ENCODE measurements around the gene ISG15.

The ISG15 gene

DNA sequence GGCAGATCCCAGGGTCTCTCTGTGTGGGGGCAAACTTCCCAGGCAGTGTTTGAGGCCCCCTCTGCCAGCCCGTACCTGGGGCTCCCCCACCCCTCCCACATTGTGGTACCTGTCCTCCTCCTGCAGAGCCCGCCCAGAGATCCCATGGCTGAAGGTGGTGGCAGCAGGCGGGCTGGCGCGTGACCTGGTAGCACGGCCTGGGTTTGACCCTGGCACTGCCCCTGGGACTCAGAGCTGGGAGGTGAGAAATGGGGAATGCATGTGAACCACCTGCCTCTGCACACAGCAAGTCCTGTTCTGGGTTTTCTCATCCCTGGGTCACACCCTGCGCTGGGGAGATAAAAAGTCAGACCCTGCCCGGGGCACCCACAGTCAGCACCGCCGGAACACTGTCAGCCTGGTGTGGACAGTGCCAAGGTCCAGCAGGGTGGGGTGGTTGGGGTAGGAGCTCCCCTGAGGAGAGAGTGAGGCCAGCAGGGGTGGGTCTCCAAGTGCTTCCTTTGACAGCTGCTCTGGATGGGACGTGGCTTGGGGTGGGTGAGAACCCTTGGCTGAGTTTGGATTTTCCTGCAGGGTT, 18.4 kb downstream of the ISG15 start:
- no peak for DNase-seq

DNA sequence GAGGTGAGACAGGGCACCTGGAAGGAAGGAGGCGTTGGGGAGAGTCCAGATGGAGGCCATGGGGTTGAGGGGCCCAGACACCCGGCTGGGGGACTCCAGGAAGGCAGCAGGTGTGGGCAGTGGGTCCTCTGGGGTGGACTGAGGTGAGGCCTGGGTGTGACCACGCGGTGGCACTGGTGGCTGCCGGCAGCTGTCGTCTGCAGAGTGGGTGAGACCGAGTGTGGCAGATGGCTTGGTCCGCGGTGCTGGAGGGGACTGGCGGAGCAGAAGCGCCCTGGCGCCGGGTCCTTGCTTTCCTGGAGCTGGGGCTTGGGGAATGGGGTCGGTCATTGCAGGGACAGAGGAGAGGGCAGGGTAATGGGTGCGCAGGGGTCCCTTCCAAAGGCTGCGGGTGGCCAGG, 19.1 kb downstream of the ISG15 start:
- DNase-seq, result no peak

DNA sequence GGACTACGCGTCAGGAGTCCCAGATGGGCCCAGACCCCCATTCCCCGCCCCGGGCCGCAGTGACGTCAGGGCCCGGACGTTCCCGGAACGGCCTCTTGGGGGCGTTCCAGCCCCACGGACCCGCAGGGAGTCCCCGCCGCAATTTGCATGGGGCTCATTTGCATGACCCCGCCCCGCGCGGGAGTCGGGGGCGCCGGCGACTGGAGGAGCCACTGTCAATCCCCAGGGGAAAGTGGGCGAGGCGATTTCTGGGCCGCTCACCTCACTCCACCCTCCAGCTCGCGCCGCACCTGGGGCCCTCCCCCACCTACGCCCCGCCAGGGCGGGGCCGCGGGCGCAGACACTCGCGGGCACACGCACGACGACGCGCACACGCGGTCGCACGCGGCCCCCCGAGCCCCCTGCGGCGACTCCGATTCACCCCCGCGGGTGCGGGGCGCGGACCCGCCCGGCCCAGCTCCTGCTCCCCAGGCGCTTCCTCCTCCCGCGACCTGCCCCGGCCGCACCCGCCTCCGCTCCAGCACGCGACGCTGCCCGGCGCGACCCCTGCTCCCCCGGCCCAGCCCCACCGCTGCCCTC, 19.8 kb downstream of the ISG15 start:
- DNase-seq, result no peak

DNA sequence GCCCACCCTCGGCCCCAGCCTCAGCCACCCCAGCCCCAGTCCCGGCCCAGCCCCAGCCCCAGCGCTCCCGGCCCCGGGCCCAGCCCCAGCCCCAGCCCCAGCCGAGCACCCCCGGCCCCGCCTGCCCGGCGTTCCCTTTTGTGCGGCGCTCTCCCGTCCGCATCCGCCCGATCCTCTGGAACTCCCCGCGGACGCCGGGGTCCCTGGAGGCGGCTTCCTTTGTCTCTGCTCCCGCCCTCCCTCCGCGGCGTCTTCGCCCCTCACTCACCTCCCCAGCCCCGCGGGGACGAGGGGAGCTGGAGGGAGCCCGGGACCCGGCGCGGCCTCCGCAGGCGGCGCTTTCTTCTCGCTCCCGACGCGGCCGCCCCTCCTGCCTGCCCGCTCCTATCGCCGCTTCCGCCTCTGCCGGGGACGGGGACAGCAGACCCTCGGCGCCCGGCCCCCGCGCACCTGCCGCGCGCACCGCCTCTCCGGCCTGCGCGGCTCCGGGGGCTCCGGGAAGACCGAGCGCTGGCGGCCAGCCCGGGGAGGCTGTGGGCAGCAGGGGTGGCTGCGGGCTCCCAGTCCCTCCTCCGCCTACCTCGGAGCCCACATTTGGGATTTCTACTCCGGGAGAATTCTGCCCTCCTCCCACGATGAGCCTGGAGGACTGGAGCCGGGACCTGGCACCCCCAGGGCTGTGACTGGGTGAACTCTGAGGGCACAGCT, 20.6 kb downstream of the ISG15 start:
- no peak for DNase-seq

DNA sequence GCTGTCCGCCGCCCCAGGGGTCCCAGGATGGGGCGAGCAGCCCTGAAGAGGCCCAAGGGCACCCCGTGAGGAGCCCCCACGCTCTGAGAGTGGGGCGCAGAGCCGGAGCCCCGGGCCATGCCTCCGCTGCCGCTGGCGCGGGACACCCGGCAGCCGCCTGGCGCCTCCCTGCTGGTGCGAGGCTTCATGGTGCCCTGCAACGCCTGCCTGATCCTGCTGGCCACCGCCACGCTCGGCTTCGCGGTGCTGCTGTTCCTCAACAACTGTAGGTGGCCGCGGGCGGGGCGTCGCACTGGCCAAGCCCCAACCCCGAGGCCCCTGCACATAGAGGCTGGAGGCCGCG, 21.1 kb downstream of the ISG15 start:
- DNase-seq, result no peak

DNA sequence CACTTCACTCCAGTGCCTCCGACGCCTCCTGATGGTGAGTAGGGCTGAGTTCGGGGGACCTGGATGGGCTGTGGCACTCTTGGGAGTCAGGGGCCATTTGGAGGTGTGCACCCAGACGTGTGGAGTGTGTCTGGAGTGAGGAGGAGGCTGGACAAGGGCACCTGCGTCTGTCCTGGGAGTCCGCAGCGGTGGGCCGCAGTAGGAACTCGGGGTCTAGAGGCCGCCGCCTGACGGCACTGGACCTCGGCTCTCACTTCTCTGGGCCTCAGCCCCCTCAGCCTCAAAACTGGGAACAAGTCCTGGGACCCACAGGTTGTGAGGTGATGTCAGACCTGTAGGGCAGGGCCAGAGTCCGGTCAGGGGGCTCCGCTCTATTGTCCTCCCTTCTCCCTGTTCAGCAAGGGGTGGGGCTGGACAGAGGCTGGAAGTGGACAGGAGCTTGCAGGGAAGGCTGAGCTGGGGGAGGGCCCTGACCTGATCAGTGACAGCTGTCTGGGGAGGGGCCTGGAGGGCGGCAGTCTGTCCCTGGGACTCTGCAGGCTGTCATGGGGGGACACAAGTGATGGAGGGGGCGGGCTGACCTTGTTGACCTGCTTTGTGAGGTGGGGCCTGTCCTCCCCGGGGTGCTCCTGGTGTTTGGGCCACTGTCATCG, 22.1 kb downstream of the ISG15 start:
- no peak for DNase-seq

DNA sequence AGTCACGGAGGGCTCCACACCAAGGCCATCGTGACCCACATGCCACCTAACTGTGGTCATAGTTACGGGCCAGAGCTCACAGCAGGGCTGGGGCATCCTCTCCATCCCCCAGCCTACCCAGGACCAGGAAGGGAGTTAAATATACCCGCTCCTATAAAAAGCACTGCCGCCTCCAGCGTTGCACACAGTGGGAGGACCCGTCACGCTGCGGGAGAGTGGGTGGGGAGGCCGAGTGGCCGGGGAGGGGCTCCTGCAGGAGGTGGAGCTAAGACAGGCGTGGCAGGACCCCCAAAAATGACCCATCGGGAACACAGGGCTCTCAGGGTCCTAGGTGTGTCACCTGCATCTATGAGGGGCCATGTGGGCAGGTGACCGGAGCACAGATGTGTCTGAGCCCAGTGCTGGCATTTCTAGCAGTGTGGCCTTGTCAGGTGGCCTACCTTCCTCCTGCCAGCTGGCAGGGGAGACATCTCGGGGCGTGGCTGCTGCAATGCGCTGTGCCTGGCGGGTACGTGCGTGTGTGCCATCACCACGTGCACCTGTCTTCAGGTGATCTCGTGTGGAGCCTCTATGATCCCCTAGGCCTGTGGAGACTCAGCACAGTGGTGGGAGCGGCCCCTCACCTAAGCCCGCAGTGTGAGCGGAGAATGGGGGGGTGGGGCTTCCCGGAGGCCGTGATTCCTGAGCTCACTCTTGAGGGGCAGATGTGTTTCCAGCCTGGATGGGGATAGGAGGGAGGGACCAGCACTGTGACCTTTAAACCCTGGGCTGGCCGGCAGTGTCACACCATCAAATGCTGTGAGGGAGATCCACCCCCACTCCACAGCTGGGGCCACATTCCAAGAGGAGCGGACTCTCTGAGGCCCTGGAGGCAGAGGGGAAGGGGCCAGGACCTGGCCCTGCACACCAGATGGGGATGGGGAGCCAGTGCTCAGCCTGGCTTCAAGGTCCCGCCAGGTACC, 24.4 kb downstream of the ISG15 start:
- DNase-seq, result no peak

DNA sequence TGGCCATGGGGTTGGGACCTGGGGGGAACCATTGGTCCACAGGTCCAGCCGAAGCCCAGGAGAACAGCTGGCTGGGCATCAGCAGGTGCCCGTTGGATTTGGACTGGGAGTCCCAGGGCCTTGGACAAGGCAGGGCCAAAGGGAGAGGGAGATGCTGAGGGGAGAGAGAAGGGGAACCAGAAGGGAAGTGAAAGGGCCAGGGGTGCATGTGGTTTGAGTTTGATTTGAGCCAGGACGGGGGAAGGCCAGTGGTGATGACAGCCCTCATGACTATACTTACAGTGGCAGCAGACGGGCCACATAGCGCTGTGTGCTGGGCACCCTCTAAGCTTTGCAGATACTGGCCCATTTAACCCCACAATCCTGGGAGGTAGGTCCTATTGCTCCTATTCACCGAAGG, 25.4 kb downstream of the ISG15 start:
- no peak for DNase-seq

DNA sequence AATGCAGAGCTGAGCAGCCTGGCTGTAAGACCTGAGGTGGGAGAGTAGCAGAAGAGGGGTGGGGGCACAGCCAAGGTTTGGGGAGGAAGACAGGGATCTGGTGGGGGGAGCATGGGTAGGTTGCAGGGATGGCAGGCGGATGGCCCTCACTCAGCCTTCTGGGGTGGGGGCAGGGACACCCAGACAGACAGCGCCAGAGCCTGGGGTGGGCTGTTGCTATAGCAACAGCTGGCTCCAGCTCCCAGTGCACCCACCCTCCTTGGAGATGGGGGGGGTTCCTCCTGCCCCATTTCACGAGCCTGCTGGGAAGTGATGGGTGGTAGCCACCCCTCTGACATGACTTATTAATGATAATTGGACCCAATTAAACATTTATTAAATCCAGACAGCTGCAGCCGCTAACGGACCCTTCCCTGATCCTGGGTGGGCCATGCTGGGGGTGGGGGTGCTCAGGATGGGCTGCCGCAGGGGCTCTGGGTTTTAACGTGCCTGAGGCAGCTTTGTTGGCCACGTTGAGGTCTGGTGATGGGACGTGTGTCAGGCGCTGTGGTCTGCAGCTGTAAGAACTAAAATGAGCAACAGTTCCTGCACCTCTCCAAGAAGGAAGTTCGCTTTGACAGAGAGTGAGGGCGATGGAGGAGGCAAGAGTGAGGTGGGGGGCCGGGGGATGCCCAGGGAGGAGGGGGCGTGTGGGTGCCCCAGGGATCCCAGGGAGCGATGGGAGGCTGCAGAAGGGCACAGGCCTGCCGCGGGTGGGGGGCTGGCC, 26.0 kb downstream of the ISG15 start:
- no peak for DNase-seq

DNA sequence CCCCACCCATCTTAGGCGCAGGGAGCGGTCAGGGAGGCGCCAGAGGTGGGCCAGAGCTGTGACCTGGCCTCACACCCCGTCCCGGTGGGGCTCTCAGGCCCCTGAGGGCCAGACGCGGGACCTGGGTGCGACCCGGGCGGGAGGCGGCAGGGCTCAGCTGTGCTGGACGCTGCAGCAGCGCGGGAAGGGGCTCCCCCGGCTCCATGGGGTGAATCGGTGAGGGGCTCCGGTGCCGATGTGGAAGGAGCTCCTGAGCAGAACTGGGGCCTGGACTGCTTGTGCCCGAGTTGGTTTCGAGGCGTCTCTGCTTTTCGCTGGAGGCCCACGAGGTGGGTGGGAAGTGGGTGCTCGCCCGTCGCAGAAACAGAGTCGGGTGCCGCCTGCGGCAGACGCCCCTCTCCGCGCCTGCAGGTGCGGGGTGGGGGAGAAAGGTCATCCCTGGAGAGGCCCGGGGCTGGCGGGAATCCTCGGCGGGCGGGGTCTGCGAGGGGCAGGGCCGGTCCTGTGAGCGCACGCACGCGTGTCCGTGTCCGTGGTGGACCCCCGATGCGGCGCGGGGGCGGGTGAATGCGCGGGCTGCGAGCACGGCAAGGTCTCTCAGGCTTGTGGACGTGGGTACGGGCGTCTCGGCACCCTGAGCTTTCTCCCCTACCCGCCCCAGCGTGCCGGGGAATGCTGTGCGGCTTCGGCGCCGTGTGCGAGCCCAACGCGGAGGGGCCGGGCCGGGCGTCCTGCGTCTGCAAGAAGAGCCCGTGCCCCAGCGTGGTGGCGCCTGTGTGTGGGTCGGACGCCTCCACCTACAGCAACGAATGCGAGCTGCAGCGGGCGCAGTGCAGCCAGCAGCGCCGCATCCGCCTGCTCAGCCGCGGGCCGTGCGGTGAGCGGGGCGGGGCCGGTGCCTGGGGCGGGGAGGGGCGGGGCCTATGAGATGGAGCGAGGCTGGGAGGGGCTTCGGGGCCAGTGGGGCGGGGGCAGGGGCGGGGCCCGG, 27.0 kb downstream of the ISG15 start:
- DNase-seq, result no peak

DNA sequence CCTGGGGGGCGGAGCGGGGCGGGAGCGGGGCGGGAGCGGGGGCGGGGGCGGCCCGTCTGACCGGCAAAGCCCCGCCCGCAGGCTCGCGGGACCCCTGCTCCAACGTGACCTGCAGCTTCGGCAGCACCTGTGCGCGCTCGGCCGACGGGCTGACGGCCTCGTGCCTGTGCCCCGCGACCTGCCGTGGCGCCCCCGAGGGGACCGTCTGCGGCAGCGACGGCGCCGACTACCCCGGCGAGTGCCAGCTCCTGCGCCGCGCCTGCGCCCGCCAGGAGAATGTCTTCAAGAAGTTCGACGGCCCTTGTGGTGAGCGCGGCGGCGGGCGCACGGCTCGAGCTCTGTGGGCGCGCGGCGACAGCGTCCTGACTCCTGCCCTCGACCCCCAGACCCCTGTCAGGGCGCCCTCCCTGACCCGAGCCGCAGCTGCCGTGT, 27.8 kb downstream of the ISG15 start:
- DNase-seq, result no peak

DNA sequence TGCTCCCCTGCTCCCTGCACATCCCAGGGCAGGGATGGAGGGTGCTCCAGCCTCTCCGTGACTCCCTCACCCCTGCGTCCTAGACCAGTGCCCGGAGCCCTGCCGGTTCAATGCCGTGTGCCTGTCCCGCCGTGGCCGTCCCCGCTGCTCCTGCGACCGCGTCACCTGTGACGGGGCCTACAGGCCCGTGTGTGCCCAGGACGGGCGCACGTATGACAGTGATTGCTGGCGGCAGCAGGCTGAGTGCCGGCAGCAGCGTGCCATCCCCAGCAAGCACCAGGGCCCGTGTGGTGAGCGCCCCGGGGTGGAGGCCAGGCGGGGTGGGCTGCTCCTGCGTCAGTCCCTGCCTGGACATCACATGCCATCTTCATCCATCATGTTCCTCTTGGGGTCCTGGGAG, 28.6 kb downstream of the ISG15 start:
- no peak for DNase-seq

DNA sequence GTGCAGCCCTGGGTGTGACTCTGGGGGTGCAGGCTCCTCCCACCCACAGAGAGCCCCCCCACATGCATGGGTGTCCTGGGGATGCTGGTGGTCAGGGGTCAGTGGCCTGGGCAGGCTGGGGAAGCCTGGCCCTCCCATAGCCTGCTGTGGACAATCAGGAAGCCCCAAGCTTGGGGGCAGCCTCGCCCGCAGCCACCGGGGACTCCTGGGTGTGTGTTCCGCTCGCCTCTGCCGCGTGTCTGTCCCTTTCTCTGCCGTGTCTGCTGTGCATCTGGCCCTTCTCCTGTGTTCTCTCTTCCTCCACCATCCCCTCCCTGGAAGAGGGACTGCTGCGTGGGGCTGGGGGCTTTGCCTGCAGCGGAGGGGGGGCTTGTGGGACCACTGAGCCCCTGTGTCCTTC, 29.5 kb downstream of the ISG15 start:
- DNase-seq, result no peak

DNA sequence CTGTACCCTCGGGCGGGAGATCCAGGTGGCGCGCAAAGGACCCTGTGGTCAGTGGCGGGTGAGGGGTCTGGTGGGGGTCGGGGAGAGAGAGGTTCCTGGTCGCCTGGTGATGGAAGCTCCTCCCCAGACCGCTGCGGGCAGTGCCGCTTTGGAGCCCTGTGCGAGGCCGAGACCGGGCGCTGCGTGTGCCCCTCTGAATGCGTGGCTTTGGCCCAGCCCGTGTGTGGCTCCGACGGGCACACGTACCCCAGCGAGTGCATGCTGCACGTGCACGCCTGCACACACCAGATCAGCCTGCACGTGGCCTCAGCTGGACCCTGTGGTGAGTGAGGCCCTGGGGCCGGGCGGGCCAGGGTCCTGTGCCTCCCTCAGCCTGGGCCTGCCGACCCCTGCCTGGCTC, 30.1 kb downstream of the ISG15 start:
- no peak for DNase-seq

DNA sequence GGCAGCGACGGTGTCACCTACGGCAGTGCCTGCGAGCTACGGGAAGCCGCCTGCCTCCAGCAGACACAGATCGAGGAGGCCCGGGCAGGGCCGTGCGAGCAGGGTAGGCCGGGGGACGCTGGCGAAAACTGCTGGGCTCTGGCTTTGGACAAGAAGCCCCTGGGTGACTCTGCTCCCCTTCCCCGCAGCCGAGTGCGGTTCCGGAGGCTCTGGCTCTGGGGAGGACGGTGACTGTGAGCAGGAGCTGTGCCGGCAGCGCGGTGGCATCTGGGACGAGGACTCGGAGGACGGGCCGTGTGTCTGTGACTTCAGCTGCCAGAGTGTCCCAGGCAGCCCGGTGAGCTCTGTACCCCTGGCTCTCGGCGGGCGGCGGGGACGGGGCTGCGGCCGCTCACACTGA, 30.6 kb downstream of the ISG15 start:
- DNase-seq, result no peak

DNA sequence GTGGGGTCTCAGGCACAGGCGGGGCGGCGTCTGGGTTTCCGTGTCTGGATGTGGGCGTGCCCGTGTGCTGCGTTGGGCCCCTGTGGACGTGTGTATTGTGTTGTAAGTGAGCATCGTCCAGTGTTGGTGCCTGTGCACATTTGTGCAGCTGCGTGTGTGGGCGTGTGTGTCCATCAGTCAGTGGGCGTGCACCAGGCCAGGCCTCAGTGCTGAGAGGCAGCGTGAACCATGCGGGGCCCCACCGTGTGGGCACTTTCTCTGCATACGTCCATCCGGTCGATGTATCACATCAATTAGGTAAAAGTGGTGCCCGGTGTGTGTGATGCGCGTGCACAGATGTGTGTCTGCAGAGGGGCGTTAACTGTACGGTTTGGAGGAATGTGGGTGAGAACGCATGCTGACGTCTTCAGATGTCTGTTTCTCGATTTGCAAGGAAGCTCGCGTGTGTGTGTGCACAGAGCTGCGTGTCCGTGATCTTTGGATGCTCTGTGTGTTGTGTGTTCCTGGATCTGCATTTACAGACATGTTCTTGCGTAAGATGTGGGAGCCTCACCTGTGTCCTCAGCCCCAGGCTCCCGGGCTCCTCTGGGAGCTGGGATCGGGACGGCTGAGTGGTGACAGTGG, 31.3 kb downstream of the ISG15 start:
- no peak for DNase-seq

DNA sequence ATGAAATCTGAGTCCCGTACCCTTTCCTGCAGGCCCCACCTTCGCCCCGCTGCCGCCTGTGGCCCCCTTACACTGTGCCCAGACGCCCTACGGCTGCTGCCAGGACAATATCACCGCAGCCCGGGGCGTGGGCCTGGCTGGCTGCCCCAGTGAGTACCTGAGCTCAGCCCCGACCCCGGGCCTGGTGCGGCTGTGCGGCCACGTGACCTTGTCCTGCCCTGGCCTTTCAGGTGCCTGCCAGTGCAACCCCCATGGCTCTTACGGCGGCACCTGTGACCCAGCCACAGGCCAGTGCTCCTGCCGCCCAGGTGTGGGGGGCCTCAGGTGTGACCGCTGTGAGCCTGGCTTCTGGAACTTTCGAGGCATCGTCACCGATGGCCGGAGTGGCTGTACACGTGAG, 31.8 kb downstream of the ISG15 start:
- DNase-seq, result no peak

DNA sequence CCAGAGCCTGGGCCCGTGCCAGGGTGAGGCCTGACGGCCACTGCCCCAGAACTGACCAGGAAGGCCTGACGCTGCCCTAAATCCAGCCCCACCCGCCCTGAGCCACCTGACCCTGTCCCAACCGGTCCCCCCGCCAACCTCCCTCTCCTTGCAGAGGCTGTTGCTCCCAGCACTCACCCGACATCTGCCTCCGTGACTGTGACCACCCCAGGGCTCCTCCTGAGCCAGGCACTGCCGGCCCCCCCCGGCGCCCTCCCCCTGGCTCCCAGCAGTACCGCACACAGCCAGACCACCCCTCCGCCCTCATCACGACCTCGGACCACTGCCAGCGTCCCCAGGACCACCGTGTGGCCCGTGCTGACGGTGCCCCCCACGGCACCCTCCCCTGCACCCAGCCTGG, 32.9 kb downstream of the ISG15 start:
- no peak for DNase-seq

DNA sequence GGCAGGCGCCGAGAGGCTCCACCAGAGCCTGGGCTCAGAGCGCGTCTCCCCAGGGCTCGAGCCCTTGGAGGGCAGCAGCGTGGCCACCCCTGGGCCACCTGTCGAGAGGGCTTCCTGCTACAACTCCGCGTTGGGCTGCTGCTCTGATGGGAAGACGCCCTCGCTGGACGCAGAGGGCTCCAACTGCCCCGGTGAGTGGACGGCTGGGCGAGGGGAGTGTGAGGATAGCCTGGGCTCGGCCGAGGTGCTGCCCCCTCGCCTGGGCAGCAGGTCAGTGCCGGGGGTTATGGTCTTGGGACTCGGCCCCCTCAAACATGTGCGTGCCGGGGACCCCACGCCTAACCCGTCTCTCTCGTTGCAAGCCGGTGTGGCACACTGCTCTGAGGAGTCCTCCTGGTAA, 33.5 kb downstream of the ISG15 start:
- DNase-seq, result no peak

DNA sequence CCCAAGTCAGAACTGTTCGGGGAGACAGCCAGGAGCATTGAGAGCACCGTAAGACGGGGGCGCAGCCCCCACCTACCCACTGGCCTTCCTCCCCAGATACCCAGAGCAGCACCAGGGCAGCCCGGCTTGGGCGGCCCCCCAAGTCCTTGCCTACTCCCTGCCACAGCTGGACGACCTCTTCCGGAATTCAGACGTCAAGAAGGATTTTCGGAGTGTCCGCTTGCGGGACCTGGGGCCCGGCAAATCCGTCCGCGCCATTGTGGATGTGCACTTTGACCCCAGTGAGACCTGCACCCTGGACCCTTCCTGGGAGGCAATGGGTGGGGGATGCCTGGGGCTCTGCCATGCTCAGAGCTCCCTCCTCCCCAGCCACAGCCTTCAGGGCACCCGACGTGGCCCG, 34.1 kb downstream of the ISG15 start:
- DNase-seq, result no peak

DNA sequence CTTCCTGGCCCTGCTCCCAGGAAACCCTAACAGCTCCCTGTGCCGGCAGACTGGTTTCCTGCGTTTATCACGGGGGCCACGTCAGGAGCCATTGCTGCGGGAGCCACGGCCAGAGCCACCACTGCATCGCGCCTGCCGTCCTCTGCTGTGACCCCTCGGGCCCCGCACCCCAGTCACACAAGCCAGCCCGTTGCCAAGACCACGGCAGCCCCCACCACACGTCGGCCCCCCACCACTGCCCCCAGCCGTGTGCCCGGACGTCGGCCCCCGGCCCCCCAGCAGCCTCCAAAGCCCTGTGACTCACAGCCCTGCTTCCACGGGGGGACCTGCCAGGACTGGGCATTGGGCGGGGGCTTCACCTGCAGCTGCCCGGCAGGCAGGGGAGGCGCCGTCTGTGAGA, 34.7 kb downstream of the ISG15 start:
- no peak for DNase-seq

All from NCI-H2029 treated with DMSO at 0.1 percent for 48 hours (cell line).